ENCODE data around the gene COBL. TPM values are rescaled to one million over a fixed set of nuclear protein-coding genes. Genes with fewer than 3 reads are reported as not detected.

The COBL gene
- total and polyA plus RNA-seq, 2 donors (not counting 3 experiments of a cell fraction or from before 2014, with no cell fraction given): 0.11 TPM; not detected in 1

- no peaks in the 10 kb centered on the region for H3K79me2 ChIP-seq (ENCODE audit: control insufficient read depth, insufficient read depth, low read length)
Observed at GRCh38 chr7:51357821-51358220, 41.2 kb upstream of the COBL start.

More at GRCh38 chr7:51357821-51358220, 41.2 kb upstream of the COBL start:
- no peak for DNase-seq (ENCODE audit: low read depth, low spot score)
- no peak for FAIRE-seq
- no peaks in the 10 kb centered on the region for H3K9me1 ChIP-seq (replicated peaks; ENCODE audit: control insufficient read depth, extremely low read depth, insufficient read depth, low read length)
- H3K4me3 ChIP-seq (replicated peaks in 1 of 3; ENCODE audit: insufficient read depth in 1 of 3, low read depth in 1 of 3, low read length in 3 of 3): no peak overlapping the region
- H3K27ac ChIP-seq (ENCODE audit: insufficient read depth, low read depth, low read length): no peak overlapping the region
- TF ChIP-seq CTCF (IDR thresholded peaks at IDR 0.05; ENCODE audit: extremely low read depth in 1 of 2, insufficient read depth in 1 of 2, low read depth in 1 of 2, low read length in 2 of 2): no peak
- no peak for TF ChIP-seq EZH2 (IDR thresholded peaks at IDR 0.05; ENCODE audit: borderline replicate concordance, low read depth, low read length, severe bottlenecking)
- no peak overlapping the region for H3K4me2 ChIP-seq (ENCODE audit: insufficient read depth, low read length)
- no peaks in the 10 kb centered on the region for H3K4me1 ChIP-seq (ENCODE audit: control insufficient read depth, extremely low read depth, insufficient read depth, low read length)
- H3K9me3 ChIP-seq (replicated peaks; ENCODE audit: control insufficient read depth, insufficient read depth, low read length): no peaks in the 10 kb centered on the region
- no peak overlapping the region for H2AFZ ChIP-seq (ENCODE audit: low read depth, low read length)
- H4K20me1 ChIP-seq (replicated peaks; ENCODE audit: control insufficient read depth, extremely low read depth, insufficient read depth, low read length): no peaks in the 10 kb centered on the region
- ChIA-PET CTCF (interaction anchor here (1.0 to 1.2 kb wide), 2 partner anchors 18 to 195 kb away, joined by 3 read pairs; no protein-coding TSS in a partner anchor), POLR2A (no interaction called here)
- intact Hi-C loops (cut with micrococcal nuclease): no loop called here
- dilution Hi-C loops (cut with MboI; ENCODE audit: extremely low pct_ligation_motif_present, low sequenced_read_pairs): no loop called here
- H3K36me3 ChIP-seq (ENCODE audit: control insufficient read depth in 2 of 2, extremely low read depth in 1 of 2, insufficient read depth in 2 of 2, low read length in 2 of 2): no peaks in the 10 kb centered on the region
- H3K9ac ChIP-seq (replicated peaks; ENCODE audit: extremely low read depth, insufficient read depth, low read length): no peak overlapping the region
- no TSS peak for BruUV-seq (replicated peaks)
- no peaks in the 10 kb centered on the region for H3K27me3 ChIP-seq (ENCODE audit: control insufficient read depth in 2 of 2, insufficient read depth in 2 of 2, low read length in 2 of 2)
